ENCODE measurements around the gene PPIL3. TPM values are rescaled to one million over a fixed set of nuclear protein-coding genes. Genes with fewer than 3 reads are reported as not detected.

Gene PPIL3
- total and polyA plus RNA-seq, 9 of the 15 experiments (the other 6 are each of a cell fraction or from before 2014, with no cell fraction given), result 22.4 to 66.2 (median 49.0) TPM

- TF ChIP-seq ARID4B (CRISPR knock-in tag; IDR thresholded peaks at IDR 0.05), result peak; percentile 48; the same call in 1 of the 2 replicates
- TF ChIP-seq MNT (conservative IDR thresholded peaks at IDR 0.05), result peak; percentile 45 to 77; a peak in 2 of 4 replicates
- no peak for TF ChIP-seq POLR2G (IDR thresholded peaks at IDR 0.05; ENCODE audit: low read depth, low read length)
- peak in 1 of 2 experiments; percentile 54; a peak in 2 of 4 replicates for TF ChIP-seq HDAC1 (IDR thresholded peaks at IDR 0.05)
- no peak for TF ChIP-seq YBX1 (IDR thresholded peaks at IDR 0.05)
- TF ChIP-seq YY1 (IDR thresholded peaks at IDR 0.05; ENCODE audit: borderline replicate concordance in 1 of 3, control insufficient read depth in 1 of 3, extremely low read depth in 1 of 3, insufficient read depth in 3 of 3, insufficient read length in 1 of 3, insufficient replicate concordance in 2 of 3, low read depth in 1 of 3, low read length in 2 of 3), result peak in 1 of 3 experiments; percentile 19
- no peak for TF ChIP-seq XRCC5 (IDR thresholded peaks at IDR 0.05; ENCODE audit: low read depth, low read length)
- peak in 1 of 2 experiments; percentile 9; a peak in 1 of 4 replicates for TF ChIP-seq MAZ (CRISPR knock-in tag; conservative IDR thresholded peaks at IDR 0.05 in 1 of 2, IDR thresholded peaks at IDR 0.05 in 1 of 2)
- TF ChIP-seq ATF1 (CRISPR knock-in tag; IDR thresholded peaks at IDR 0.05), result no peak
- TF ChIP-seq ATF1 (tag; IDR thresholded peaks at IDR 0.05), result peak; percentile 67; the same call in 1 of the 2 replicates
- peak; percentile 50 for TF ChIP-seq ATF3 (IDR thresholded peaks at IDR 0.05)
- TF ChIP-seq ATF3 (CRISPR knock-in tag; conservative IDR thresholded peaks at IDR 0.05), result no peak
- no peak for TF ChIP-seq ZZZ3 (IDR thresholded peaks at IDR 0.05)
- TF ChIP-seq KDM4B (IDR thresholded peaks at IDR 0.05; ENCODE audit: borderline replicate concordance in 2 of 2, low read depth in 1 of 2), result no peak
- peak in 1 of 2 experiments; percentile 45; a peak in 1 of 4 replicates for TF ChIP-seq FOXK2 (conservative IDR thresholded peaks at IDR 0.05 in 1 of 2, IDR thresholded peaks at IDR 0.05 in 1 of 2; ENCODE audit: low read depth in 2 of 2)
- 0 out of 2 replicates have a peak, but pooled peaks have one; percentile 25 for TF ChIP-seq USF1 (CRISPR knock-in tag; IDR thresholded peaks at IDR 0.05)
- peak; percentile 61; the same call in 1 of the 2 replicates for TF ChIP-seq NKRF (IDR thresholded peaks at IDR 0.05; ENCODE audit: borderline replicate concordance)
Observed at GRCh38 chr2:200862532-200863000, 26.3 kb downstream of the PPIL3 start (continued).
